HepG2 (cell line): ENCODE data around the gene PIAS3. TPM values are rescaled to one million over a fixed set of nuclear protein-coding genes. Genes with fewer than 3 reads are reported as not detected.

ENCODE experiments used
- ATAC-seq: fragments of 200-7000 bp; cut with Tn5 transposase; 3 replicates; pipeline ENCODE4 v1.9.1; 2020; ENCODE audit warnings: mild to moderate bottlenecking, moderate library complexity
- BruUV-seq: library from RNA; stranded (reverse); fragments of 400-500 nt; replicated peaks from 2 replicates; lab custom pipeline; 2021; lab: Mats Ljungman, UMichigan
- CTCF ChIA-PET: fragments of 300-600 bp; formaldehyde crosslinking; extraction: SDS; loops from one replicate; lab custom pipeline; 2021; ENCODE audit warnings: low total read pairs, inconsistent platforms, low intra/inter-chr PET ratio; lab: Yijun Ruan, JAX
- POLR2A ChIA-PET: fragments of 350-600 bp; sonication (Branson Sonifier 250); formaldehyde crosslinking; loops from one replicate; lab custom pipeline; 2020; ENCODE audit warnings: antibody characterized with exemption, inconsistent platforms; lab: Yijun Ruan, JAX
- DNase-seq: peaks from one replicate; pipeline ENCODE4 v3.0.0-alpha.2; 2015; ENCODE audit warnings: low spot score
- FAIRE-seq: peaks from 3 replicates; lab custom pipeline; 2011; peaks lifted over from hg19 to GRCh38; lab: Jason Lieb, UNC
- H2AFZ ChIP-seq: one replicate; pipeline ENCODE4 v1.6.1; 2011; ENCODE audit warnings: low read length, inconsistent platforms
- H3K27ac ChIP-seq: fragments of 300-600 bp; 3 replicates; pipeline ENCODE4 v1.8.0; 2011; ENCODE audit warnings: mixed run types, mild to moderate bottlenecking, mixed read lengths, low read length, inconsistent platforms; ENCODE audit not compliant: insufficient read depth; ENCODE audit errors: extremely low read length
- H3K27me3 ChIP-seq, 2 experiments: fragments of 200-600 bp in 1 of 2; 2 replicates in 1 of 2; 3 replicates in 1 of 2; pipeline versions ENCODE4 v1.6.0 to v1.8.0; 2011; ENCODE audit warnings: low read length in 2 of 2, mild to moderate bottlenecking in 2 of 2, moderate library complexity in 2 of 2, inconsistent platforms in 1 of 2; ENCODE audit not compliant: insufficient read depth in 2 of 2, control insufficient read depth in 1 of 2
- H3K36me3 ChIP-seq, 2 experiments: fragments of 200-600 bp in 1 of 2; replicated peaks in 1 of 2; 2 replicates in 1 of 2; 3 replicates in 1 of 2; pipeline versions ENCODE4 v1.5.1 to v1.8.0; 2011; ENCODE audit warnings: low read length in 2 of 2, inconsistent platforms in 1 of 2; ENCODE audit not compliant: insufficient read depth in 2 of 2, control insufficient read depth in 1 of 2
- H3K4me1 ChIP-seq: 2 replicates; pipeline ENCODE4 v1.5.1; 2012; ENCODE audit warnings: low read length, inconsistent platforms; ENCODE audit not compliant: insufficient read depth
- H3K4me2 ChIP-seq: 2 replicates; pipeline ENCODE4 v1.6.0; 2011; ENCODE audit warnings: low read depth, low read length, inconsistent platforms
- H3K4me3 ChIP-seq, 3 experiments: fragments of 200-600 bp in 1 of 3; sonication (generic), shearing (Covaris generic) in 1 of 3; replicated peaks in 1 of 3; 2 replicates each; pipeline ENCODE4 v1.5.1; 2011 to 2016; ENCODE audit warnings: low read length in 3 of 3, inconsistent platforms in 2 of 3, low read depth in 2 of 3, mild to moderate bottlenecking in 2 of 3, control low read depth in 1 of 3, mixed read lengths in 1 of 3; ENCODE audit not compliant: insufficient read depth in 1 of 3
- H3K79me2 ChIP-seq: one replicate; pipeline ENCODE4 v1.6.1; 2011; ENCODE audit warnings: low read length, inconsistent platforms; ENCODE audit not compliant: insufficient read depth
- H3K9ac ChIP-seq: 2 replicates; pipeline ENCODE4 v1.6.0; 2011; ENCODE audit warnings: mild to moderate bottlenecking, low read depth, low read length, inconsistent platforms; ENCODE audit not compliant: insufficient read depth
- H3K9me3 ChIP-seq: 2 replicates; pipeline ENCODE4 v1.5.1; 2012; ENCODE audit warnings: mild to moderate bottlenecking, low read length
- H4K20me1 ChIP-seq: 2 replicates; pipeline ENCODE4 v1.6.0; 2011; ENCODE audit warnings: inconsistent platforms, mild to moderate bottlenecking, low read length, moderate library complexity; ENCODE audit not compliant: insufficient read depth
- AGO2 ChIP-seq: fragments of 200-400 bp; formaldehyde crosslinking; optimal IDR thresholded peaks from 2 replicates; pipeline ENCODE3; 2017; ENCODE audit warnings: mild to moderate bottlenecking, low read depth, low read length, moderate library complexity
- CCDC6 ChIP-seq: sonication (generic); formaldehyde crosslinking; IDR thresholded peaks from 2 replicates; pipeline ENCODE4 v1.8.1; 2022; ENCODE audit warnings: mild to moderate bottlenecking, missing genetic modification reagents, moderate library complexity
- ETV6 ChIP-seq: sonication (generic); formaldehyde crosslinking; conservative IDR thresholded peaks from 2 replicates; pipeline ENCODE4 v1.4.0; 2020; ENCODE audit warnings: missing genetic modification reagents
- GABPB1 ChIP-seq: IDR thresholded peaks from 2 replicates; pipeline ENCODE4 v1.6.1; 2016; ENCODE audit warnings: mild to moderate bottlenecking, missing genetic modification reagents, moderate library complexity, missing compliant biosample characterization
- HOXA7 ChIP-seq: sonication (generic); formaldehyde crosslinking; IDR thresholded peaks from 2 replicates; pipeline ENCODE4 v1.8.1; 2022; ENCODE audit warnings: mild to moderate bottlenecking, missing genetic modification reagents, moderate library complexity
- ISX ChIP-seq: sonication (generic); formaldehyde crosslinking; conservative IDR thresholded peaks from 2 replicates; pipeline ENCODE4 v1.5.0; 2020; ENCODE audit warnings: missing genetic modification reagents
- KAT8 ChIP-seq: IDR thresholded peaks from 2 replicates; pipeline ENCODE4 v1.6.1; 2016; ENCODE audit warnings: missing genetic modification reagents, missing compliant biosample characterization
- KDM5B ChIP-seq: sonication (generic); formaldehyde crosslinking; IDR thresholded peaks from 2 replicates; pipeline ENCODE4 v1.4.0; 2020; ENCODE audit warnings: missing genetic modification reagents, mild to moderate bottlenecking, borderline replicate concordance
- KLF12 ChIP-seq: sonication (generic); formaldehyde crosslinking; IDR thresholded peaks from 2 replicates; pipeline ENCODE4 v1.4.0; 2020; ENCODE audit warnings: missing genetic modification reagents, borderline replicate concordance
- PAX8 ChIP-seq: sonication (generic); formaldehyde crosslinking; IDR thresholded peaks from 2 replicates; pipeline ENCODE4 v1.8.0; 2022; ENCODE audit warnings: mild to moderate bottlenecking, missing genetic modification reagents, borderline replicate concordance
- POLR2G ChIP-seq: fragments of 200-400 bp; formaldehyde crosslinking; IDR thresholded peaks from 2 replicates; pipeline ENCODE4 v1.6.1; 2018; ENCODE audit warnings: mild to moderate bottlenecking, low read depth, low read length, moderate library complexity
- PPARG ChIP-seq: conservative IDR thresholded peaks from 2 replicates; pipeline ENCODE4 v1.6.1; 2016; ENCODE audit warnings: missing biosample characterization, missing genetic modification reagents
- SIN3B ChIP-seq: fragments of 150-350 bp; IDR thresholded peaks from 2 replicates; pipeline ENCODE4 v1.6.1; 2014; ENCODE audit warnings: low read length
- SMARCE1 ChIP-seq: fragments of 450-650 bp; IDR thresholded peaks from 2 replicates; pipeline ENCODE4 v1.6.1; 2017; ENCODE audit warnings: borderline replicate concordance
- SUZ12 ChIP-seq: fragments of 150-350 bp; IDR thresholded peaks from 2 replicates; pipeline ENCODE4 v1.6.1; 2014; ENCODE audit warnings: low read depth, low read length
- ZNF101 ChIP-seq: sonication (generic); formaldehyde crosslinking; IDR thresholded peaks from 2 replicates; pipeline ENCODE4 v1.4.0; 2020; ENCODE audit warnings: mild to moderate bottlenecking, low read depth, missing genetic modification reagents, borderline replicate concordance
- ZNF549 ChIP-seq: sonication (generic); formaldehyde crosslinking; IDR thresholded peaks from 2 replicates; pipeline ENCODE4 v1.5.0; 2020; ENCODE audit warnings: missing genetic modification reagents
- ZNF556 ChIP-seq: sonication (generic); formaldehyde crosslinking; IDR thresholded peaks from 2 replicates; pipeline ENCODE4 v1.4.0; 2020; ENCODE audit warnings: mild to moderate bottlenecking, missing genetic modification reagents, borderline replicate concordance
- WGBS: methylation state at CpG from one replicate; pipeline ENCODE4 v1.1.6; 2017; ENCODE audit warnings: low lambda C conversion rate; 5-methylcytosine and 5-hydroxymethylcytosine counted together
- in situ Hi-C: cut with HindIII; loops from 2 replicates; pipeline ENCODE4 v1.10.0; 2017; ENCODE audit warnings: low pct_unique_long_range_greater_than_20kb; ENCODE audit not compliant: extremely low pct_ligation_motif_present
- intact Hi-C: fragments of 100-400 bp; cut with micrococcal nuclease; formaldehyde crosslinking; loops from one replicate; pipeline ENCODE4 v1.10.0; 2022; ENCODE audit not compliant: unreplicated experiment
- polyA plus RNA-seq, 8 experiments: library from polyadenylated mRNA; depleted of rRNA in 3 of 8; stranded (reverse) in 7 of 8; unstranded in 1 of 8; fragments of >200 nt; fragmentation: Illumina TruSeq in 4 of 8; extraction: Trizol in 4 of 8; gene quantifications; 2 replicates each; pipeline versions ENCODE4 v1.2.1 to v1.2.3, GENCODE V29; 2011 to 2016; ENCODE audit warnings: low read depth in 4 of 8, missing spikeins in 1 of 8, mixed read lengths in 1 of 8; ENCODE audit not compliant: insufficient read depth in 1 of 8
- total RNA-seq, 5 experiments: library from RNA; depleted of rRNA; stranded (reverse); fragments of >200 nt; fragmentation: Illumina TruSeq; extraction: Trizol; gene quantifications; 2 replicates each; pipeline ENCODE4 v1.2.3, GENCODE V29; 2016; ENCODE audit warnings: low read depth in 1 of 5
- TF ChIP-seq, protein P1 (sequence below): IDR thresholded peaks from 2 replicates; pipeline ENCODE4 v1.6.1; 2016; ENCODE audit warnings: low read depth, borderline replicate concordance
- TF ChIP-seq, protein P2 (sequence below): sonication (generic); formaldehyde crosslinking; IDR thresholded peaks from 2 replicates; pipeline ENCODE4 v1.5.1; 2020; ENCODE audit warnings: missing genetic modification reagents, mild to moderate bottlenecking, borderline replicate concordance

PIAS3 gene
- total and polyA plus RNA-seq, 2 of the 13 experiments (the other 11 are each of a cell fraction or from before 2014, with no cell fraction given) = 3.7 to 8.0 TPM

DNA sequence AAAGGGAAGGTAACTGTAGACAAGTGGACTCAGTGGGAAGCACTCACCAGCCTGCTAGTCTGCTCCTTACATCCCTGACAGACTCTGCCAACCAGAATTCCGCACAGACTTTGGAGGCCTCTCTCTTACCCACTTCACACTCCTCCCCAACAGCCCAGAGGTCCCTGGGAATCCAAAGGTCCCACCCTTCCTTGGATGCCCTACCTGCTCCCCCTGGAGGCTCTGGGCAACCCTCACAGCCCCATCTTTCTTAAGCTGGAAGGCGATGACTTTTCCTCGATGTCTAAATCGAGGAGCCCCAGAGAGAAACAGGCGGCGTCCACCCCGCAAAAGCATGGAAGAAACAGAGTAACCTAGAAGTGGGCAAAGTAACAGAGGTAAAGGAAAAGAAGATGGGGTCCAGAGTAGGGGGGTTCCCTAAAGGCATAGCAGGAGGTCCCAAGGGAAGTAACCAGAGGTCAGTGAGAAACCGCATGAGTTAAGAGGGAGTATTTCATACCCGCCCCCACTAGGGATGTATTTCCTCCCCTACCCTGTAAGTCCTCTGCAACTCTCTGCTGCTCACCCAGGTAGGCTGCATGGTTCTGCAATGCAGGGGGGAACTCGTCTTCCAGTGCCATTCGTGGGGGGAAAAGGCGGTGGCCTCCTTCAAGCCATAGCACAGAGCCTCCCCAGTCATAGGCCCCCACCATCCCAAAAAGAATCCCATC, 42.6 kb upstream of the PIAS3 start:
- 79% methylated on average over 12 of the region's 12 CpGs for WGBS
- Histone ChIP-seq H3K27ac (no peak overlapping the region), H3K4me1 (peaks cover 77% of the 10 kb centered on the region), H3K4me3 (no peak overlapping the region), H3K79me2 (no peaks in the 10 kb centered on the region), H3K9me3 (no peaks in the 10 kb centered on the region), H2AFZ (no peak overlapping the region), H4K20me1 (no peaks in the 10 kb centered on the region), H3K36me3 (no peaks in the 10 kb centered on the region), H3K27me3 (no peaks in the 10 kb centered on the region), H3K4me2 (no peak overlapping the region), H3K9ac (no peak overlapping the region)
- ChIA-PET POLR2A (no interaction called here), CTCF (interaction anchor here (2.3 kb wide), 1 partner anchor 9 kb away, joined by 7 read pairs; no protein-coding TSS in a partner anchor)
- TF ChIP-seq ZNF101 (CRISPR knock-in tag) (no peak), ZNF549 (no peak), POLR2G (no peak), ISX (CRISPR knock-in tag) (no peak), AGO2 (no peak), CCDC6 (CRISPR knock-in tag) (no peak), SIN3B (no peak), SUZ12 (no peak), KLF12 (CRISPR knock-in tag) (no peak), HOXA7 (no peak), ETV6 (CRISPR knock-in tag) (no peak), GABPB1 (no peak), KDM5B (CRISPR knock-in tag) (no peak), SMARCE1 (no peak), PAX8 (no peak), ZNF556 (CRISPR knock-in tag) (no peak), KAT8 (no peak), PPARG (no peak)
- TF ChIP-seq, protein P1, sequence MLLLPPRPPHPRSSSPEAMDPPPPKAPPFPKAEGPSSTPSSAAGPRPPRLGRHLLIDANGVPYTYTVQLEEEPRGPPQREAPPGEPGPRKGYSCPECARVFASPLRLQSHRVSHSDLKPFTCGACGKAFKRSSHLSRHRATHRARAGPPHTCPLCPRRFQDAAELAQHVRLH (CRISPR knock-in tag) = no peak
- TF ChIP-seq, protein P2, sequence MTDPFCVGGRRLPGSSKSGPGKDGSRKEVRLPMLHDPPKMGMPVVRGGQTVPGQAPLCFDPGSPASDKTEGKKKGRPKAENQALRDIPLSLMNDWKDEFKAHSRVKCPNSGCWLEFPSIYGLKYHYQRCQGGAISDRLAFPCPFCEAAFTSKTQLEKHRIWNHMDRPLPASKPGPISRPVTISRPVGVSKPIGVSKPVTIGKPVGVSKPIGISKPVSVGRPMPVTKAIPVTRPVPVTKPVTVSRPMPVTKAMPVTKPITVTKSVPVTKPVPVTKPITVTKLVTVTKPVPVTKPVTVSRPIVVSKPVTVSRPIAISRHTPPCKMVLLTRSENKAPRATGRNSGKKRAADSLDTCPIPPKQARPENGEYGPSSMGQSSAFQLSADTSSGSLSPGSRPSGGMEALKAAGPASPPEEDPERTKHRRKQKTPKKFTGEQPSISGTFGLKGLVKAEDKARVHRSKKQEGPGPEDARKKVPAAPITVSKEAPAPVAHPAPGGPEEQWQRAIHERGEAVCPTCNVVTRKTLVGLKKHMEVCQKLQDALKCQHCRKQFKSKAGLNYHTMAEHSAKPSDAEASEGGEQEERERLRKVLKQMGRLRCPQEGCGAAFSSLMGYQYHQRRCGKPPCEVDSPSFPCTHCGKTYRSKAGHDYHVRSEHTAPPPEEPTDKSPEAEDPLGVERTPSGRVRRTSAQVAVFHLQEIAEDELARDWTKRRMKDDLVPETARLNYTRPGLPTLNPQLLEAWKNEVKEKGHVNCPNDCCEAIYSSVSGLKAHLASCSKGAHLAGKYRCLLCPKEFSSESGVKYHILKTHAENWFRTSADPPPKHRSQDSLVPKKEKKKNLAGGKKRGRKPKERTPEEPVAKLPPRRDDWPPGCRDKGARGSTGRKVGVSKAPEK (CRISPR knock-in tag) = no peak
- intact Hi-C loops (no loop called here), in situ Hi-C loops (no loop called here)
- FAIRE-seq (no peak), ATAC-seq (peak; percentile 20; the same call in 1 of the 3 replicates), DNase-seq (no peak)
- no TSS peak for BruUV-seq
